Activated CD4-positive, alpha-beta T cell treated with anti-CD3 and anti-CD28 coated beads, Interleukin-2, amount 50 U/mL, for 16 hours (primary cell): ENCODE data around the gene CLEC19A.
A peak's percentile ranks its signal among the peaks of the same experiment; 100 is the strongest.
"Not testable (repeated sequence)": the region's sequence is repeated elsewhere in the genome, so short reads cannot be mapped to it uniquely, and the experiment has no call there.

Experiments
- DNase-seq: peaks from one replicate; pipeline ENCODE4 v3.0.0-alpha.2; 2020

Gene CLEC19A

DNA sequence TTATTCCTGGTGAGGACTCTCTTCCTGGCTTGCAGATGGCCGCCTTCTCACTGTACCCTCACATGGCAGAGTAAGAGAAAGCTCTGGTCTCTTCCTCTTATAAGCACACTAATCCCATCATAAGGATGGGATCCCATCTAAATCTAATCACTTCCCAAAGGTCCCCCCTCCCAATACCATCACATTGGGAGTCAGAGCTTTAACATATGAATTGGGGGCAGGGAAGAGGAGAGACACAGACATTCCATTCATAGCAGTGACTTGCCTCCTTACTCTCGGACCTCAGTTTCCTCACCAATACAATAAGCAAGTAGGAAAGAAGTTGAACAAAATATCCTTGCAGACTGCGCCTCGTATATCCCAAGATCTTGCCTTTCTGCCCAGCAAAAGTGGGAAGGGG is 1.7 kb downstream of the CLEC19A start:
- DNase-seq = no peak

DNA sequence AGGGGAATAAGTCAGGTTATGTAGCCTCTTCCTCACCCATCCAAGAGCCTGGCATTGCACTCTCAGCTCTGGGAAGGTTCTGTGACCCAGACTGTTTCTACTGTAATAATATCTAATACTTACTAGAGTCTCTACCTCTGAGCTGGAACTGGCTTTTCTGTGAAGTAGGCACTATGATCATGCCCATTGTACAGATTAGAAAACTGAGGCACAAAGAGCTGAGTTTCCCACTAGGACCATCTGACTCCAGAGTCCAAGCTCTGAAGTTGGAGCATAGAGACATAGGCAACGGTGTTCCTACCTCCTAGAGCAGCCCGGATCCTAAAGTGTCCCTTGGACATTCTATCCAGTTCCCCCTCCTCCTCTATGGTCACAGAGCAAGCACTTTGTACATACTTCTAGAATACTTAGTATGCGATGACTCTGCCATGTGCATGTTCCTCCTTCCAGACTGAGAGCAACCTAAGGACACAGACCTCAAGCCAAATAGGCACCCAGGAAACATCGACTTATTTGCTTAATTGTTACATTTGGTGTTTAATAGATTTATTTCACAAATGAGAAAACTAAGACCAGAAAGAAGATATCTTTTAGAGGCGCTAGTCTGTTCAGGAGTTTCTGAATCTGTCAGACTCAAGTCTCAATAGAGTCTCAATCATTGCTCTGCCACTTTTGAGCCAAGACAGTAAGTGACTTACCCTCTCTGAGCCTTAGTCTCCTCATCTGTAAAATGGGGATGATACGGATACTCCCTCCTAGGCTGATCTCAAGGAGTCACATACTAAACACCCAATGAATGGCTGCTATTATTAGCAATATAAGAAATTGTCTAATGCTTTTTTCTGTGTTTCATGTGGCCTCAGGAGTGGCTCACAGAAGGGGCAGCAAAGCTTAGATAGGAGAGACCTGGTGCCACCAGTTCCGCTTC is 3.6 kb downstream of the CLEC19A start:
- DNase-seq = no peak

DNA sequence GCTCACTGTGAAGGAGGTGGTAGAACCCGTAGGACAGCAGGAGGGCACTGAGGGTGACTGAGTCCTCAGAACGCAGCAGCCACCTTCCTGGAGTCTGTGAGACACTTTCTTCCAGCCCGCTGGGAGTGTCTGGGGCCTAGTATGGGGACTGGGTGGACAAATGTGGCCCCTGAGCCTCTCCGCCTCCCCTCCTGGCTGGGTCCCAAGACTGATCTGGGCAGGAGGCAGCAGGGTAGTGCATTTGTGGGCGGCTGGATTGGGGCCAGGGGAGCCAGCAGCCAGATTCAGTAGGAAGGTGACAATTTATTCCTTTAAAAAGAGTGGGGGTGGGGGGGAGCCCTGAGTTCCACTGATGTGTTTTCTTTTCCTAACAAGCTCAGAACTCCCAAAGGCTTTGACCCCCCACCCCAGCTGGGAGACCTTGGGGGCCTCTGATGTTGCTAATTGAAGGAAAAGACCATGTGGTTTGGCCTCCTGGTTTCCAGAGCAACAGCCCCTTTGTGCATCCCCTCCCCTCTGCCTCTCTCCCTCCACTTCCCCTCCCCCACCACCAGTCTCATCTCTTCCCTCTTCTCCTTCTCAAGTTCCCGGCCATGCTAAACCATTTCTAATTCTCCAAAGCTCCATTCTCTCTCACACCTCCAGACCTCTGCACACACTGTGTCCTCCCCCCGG is 4.4 kb downstream of the CLEC19A start:
- DNase-seq = no peak

DNA sequence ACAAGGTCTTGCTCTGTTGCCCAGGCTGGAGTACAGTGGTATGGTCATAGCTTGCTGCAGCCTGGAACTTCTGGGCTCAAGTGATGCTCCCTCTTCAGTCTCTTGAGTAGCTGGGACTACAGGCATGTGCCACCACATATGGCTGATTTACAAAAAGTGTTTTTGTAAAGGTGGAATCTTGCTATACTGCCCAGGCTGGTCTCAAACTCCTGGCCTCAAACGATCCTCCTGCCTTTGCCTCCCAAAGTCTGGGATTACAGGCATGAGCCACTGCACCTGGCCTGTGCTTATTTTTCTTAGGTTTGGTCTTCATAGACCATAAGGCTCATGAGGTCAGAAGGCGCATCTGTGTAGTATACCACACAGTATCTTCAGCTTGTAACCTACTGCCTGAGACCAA is 5.3 kb downstream of the CLEC19A start:
- no peak for DNase-seq

DNA sequence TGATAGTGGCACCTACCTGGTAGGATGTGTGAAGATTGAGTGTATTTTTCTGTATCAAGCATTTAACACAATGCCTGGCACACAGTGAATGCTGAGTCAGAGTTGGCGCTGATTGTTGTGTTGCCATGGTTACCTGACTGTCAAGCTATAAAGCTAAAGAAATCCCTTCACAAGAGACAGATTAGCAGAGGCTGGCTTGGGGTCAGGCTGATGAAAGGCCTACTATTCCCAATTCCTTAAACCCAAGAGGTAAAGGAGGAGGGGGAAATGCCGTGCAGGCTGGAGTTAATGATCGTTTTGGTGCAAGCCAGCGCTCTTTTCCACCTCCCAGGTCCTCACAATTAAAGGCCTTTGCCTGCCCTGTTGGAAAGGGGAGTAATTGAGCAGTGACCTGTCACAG is 5.9 kb downstream of the CLEC19A start:
- peak; percentile 18 for DNase-seq

DNA sequence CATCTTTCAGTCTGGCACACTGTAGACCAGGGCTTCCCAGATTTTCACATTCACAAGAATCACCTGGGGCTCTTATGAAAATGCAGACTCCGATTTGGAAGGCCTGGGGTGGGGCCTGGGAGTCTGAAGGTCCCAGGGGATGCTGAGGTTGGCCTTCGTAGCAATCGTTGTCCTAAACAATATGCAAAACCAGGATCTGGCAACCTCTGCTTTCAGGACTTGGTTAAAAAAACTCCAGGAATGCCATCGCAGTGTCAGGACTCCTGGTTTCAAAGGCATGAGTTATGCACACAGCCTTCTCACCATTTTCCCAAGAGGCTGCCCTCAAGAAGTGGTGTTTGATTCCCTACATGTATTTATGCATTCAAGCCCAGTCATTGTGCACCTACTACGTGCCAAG is 6.7 kb downstream of the CLEC19A start:
- DNase-seq = no peak

DNA sequence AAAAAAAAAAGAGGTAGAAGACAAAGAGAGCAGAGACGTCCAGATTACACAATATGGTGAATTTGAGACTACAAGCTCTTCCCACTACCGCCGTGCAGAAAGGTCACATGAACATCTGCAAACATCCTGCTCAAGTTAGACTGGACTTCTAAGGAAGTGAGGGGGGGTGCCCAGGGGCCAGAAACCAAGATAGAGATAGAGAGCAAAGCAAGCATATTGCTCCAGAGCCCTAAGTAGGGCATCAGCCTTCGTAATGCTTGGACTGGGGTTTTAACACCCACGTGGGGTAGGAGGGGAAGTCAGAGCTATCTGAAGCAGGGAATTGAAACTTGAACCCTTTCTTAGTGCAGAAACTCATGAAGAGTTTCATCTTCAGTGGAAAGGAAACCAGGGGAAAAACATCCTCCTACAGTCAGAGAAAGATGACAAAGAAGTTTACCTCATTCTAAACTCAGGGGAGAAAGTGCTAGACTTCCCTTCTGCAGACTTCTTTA is 8.7 kb downstream of the CLEC19A start:
- peak; percentile 29 for DNase-seq

DNA sequence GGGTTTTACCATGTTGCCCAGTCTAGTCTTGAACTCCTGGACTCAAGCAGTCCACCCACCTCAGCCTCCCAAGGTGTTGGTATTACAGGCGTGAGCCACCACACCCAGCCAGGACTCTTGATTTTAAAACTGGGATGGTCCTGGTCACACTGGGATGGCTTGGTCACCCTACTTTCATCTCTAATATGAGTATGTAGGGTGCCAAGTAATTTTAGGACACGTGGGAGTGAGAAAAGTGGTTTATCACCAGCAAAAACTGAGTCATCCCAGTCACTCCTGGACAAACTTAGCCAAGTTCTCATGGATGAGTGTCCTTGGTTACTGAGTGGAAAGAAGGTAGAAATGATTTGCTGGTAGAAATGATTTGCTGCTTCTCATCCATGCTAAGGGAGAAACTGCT is 9.9 kb downstream of the CLEC19A start:
- DNase-seq = peak; percentile 8

DNA sequence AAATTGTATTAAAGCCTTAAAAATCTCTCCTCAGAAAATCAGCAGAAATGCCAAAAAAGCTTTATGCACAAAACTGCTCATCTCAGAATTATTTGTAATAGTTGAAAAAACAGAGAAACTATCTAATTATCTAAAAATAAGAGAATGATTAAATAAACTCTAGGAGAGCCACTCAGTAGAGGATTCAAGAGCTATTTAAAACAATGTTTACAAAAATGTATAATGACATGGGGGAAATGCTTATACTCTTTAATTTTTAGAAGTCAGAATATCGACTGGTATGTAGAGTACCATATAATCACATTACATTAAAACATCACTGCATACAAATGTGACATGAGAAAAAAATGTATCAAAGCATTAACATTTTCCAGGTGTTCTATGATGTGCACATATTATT is 11.9 kb downstream of the CLEC19A start:
- DNase-seq = no peak

DNA sequence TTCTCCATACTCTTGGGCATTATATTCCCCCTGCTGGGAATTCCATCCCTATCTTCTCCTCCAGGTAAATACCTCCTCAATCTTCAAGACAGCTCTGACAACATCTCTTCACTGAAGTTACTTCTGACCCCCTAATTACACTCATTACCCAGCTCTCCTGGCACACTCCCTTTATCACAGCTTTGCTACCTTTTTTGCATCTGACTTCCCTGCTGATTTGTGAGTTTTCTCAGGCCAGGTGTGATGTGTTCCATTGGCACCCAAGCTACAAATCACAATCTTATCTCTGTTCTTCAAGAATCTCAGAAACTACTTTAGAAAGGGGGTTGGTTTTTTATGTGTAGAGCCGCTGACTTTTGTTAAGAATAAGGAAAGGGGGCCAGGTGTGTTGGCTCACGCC is 14.0 kb downstream of the CLEC19A start:
- no peak for DNase-seq

DNA sequence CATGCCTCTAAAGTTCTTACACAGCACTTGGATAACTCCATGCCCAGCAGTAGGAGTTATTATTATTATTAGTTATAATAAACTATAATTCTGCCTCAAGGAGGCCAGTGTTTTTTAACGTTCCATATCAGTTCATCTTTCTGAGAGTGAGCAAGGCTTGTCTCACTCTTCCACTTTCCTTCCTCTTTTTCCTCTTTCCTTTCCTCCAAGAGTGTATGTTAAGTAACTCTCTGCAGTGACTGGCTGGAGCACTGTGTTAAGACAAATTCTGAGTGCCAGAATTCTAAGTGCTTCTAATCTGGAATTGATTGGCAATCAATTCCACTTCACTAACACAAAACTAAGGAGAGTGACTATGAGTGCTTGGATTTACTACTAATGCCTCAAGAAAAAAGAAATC is 16.4 kb downstream of the CLEC19A start:
- no peak for DNase-seq

DNA sequence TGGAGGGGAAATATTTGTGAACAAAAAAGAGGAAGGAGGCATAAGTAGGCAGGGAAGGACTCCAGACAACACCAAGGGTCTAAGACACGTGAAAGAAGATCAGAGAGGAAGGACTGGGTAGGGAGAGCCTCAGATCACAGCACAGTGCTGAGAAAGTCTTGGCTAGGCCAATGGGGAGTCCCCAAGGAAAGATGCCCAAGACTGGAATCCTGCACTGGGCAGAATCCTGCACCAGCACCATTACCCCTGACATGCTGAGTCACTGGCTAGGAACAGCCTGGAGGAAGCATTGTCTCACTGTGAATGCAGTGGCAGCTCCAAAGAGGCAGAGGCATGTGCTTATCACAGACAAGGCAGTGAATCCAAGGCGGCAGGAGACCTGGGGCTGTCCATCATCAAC is 19.2 kb downstream of the CLEC19A start:
- DNase-seq = no peak

DNA sequence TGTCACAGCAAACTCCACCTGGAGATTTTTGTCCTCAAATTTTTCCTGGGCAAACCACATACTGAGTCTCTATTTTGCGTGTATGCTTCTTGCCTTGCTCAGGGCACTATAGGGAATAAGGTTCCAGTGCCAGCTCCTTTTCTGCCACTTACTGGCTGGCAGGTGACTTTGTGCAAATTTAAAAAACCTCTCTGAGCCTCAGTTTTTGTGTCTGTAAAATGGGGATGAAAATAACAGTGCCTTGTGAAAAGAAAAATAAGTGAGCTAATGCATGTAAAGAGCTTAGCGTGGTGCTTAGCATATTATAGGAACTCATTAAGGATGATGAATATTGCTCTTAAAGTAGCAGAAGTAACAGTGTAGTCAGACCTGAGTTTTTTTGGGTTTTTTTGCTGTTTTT is 19.9 kb downstream of the CLEC19A start:
- DNase-seq = no peak

DNA sequence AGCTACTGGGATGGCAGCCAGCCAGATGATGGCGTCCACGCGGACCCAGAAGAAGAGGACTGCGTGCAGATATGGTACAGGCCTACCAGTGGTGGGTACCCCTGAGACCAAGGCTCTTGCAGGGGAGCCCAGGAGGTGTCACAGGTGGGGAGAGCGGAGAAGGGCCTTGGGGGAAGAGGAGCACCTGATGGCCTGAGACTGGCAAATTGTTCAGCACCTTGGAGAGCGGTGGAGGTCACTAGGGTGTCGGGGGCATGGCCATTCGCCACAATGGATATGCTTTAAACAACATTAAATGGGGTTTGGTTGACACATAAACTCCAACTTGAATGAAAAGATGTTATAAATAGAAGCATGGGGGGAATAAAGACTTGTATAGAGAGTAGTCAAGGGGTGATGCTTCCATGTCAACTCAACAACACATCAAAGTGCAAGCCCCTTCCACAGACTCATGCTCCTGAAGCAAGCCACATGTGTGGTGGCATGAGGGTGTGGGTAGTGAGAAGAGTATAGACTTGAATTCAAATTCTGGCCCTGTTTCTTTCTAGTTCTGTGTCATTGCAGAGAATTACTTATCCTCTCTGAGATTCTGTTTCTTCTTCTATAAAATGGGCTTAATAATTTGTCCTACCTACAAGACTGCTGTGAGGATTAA is 22.2 kb downstream of the CLEC19A start:
- DNase-seq = no peak

DNA sequence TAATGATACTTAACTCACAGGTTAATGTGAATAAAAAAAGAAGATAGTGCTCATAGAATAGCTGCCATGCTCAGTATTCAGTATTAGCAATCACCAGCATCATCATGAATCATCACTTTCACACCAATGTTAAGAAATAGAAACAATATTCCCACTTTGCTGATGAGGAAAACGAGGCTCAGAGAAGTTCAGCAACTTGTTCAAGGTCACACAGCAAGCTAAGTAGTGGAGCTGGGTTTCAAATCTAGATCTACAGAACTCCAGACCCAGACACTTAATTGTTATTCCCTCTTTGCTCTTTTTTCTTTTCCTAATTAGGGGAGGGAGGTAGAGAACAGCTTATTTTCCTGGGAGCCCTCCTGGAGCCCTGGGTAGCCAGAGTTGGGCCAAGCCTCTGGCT is 22.9 kb downstream of the CLEC19A start:
- DNase-seq = no peak

DNA sequence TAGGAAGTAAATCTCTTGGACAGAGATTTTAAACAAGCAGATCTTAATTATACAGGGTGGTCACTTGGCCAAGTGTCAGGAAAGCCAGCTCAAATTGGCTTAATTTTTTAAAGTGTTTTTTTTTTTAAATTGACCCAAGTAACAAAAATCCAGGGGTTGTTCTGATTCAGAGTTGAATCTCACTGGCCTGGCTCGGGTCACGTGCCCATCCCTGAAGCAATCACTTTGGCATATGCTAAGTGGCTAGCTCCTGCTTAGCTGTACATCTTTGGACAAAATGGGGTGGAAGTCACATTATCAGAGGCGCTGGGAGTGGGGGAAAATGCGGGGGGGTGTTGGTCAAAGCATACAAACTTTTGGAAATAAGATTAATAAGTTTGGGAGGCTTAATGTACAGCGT is 23.6 kb downstream of the CLEC19A start:
- no peak for DNase-seq

DNA sequence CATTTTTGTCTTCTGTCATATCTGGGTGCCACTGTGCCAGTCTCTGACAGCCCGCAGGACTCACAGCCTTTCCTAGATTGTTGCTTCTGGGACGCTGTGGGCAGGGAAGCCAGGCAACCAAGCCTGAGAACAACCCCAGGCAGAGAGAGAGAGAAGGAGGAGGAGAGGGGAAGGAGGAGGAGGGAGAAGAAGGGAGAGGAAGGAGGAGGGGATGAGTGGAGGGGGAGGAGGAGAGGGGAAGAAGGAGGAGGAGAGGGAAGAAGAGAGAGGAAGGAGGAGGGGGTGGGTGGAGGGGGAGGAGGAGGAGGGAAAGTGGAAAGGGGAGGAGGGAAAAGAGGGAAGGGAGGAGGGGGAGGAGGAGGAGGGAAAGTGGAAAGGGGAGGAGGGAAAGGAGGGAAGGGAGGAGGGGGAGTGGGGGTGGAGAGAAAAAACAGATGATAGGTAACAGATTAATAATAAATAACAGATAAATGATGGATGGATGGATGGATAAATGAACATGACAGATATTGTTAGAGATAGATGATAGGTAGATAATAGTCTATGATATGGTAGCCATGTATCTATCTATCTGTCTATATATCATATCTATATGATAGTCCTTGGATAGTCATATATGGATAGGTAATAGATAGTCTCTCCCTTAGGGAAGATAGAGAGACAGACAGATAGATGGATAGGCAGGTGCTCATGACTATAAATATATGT is 29.3 kb downstream of the CLEC19A start:
- no peak for DNase-seq

DNA sequence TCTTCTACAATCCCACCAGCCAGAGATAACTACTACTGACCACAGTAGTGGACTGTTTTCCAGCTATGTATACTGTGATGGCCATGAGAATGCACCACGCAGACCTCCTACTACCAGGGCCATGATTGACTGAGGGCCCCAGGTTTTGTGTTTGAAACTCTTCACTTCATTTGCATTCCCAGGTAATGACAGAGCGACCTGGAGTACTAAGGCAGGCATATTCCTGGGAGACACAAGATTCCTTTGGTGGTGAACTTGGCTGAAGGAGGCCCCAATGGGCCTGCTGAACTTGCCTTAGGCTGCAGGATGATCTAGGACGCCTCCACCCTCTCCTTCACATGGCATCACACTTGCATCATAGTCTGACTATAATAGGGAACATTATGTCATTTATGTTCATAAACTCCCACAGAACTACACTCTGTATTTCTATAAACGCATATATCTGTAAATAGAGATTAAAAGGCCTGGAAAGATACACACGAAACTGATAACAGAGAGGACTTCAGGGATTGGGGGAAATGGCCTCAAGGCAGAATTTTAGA is 30.4 kb downstream of the CLEC19A start:
- no peak for DNase-seq

DNA sequence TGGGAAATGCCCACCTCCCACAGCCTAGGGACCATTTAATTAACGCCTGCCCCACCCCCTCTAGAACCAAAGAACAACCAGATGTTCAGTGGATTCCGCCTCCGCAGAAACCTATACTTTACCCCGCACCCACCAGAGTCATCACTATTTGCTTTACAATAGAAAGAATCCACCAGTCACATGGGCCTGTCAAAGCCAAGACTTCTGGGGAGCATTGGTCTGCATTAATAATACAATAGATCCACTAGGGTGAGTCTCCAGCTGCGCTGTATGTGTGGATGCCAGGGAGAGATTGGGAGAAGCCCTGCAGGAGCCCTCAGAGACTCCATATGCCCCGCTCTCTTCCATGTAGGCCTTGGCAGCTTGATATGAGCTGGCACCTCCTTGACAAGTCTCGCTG is 31.3 kb downstream of the CLEC19A start:
- no peak for DNase-seq

DNA sequence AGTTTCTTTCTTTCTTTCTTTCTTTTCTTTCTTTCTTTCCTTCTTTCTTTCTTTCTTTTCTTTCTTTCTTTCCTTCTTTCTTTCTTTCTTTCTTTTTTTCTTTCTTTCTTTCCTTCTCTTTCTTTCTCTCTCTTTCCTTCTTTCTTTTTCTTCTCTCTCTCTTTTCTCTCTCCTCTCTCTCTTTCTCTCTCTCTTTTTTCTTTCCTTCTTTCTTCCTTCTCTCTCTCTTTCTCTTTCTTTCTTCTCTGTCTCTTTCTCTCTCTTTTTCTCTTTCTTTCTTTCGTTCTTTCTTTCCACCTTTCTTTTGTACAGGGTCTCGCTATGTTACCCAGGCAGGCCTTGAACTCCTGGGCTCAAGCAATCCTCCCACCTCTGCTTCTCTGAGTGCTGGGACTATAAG is 35.7 kb downstream of the CLEC19A start:
- DNase-seq = not testable (repeated sequence)

DNA sequence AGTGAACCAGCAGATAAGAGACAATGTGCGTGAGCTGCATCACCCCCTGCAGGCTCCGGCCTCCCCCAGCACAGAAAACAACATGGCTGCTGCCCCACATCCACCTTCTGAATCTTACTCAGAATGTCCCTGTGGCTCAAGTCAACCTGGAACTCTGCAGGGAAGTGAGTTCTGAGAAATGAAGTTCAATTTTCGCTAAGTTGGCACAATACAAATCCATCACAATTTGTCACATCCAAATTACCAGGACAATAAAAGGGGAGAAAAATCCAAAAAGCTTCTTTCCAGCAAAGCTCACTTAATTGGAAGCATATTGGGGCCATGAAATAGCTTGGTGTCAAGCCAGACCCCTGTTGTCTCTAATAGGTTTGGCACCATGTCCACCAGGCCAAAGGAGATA is 38.1 kb downstream of the CLEC19A start:
- no peak for DNase-seq

DNA sequence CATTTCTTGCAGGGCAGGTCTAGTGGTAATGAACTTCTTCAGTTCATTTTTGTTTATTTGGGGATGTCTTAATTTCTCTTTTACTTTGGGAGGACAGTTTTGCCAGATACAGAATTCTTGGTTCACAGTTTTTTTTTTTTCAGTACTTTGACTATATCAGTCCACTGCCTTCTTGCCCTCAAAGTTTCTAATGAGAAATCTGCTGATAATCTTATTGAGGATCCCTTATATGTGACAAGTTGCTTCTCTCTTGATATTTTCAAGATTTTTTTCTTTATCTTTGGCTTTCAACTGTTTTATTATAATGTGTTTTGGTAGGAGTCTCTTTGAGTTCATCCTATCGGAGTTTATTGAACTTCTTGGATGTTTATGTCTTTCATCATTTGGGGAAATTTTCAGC is 42.8 kb downstream of the CLEC19A start:
- no peak for DNase-seq

DNA sequence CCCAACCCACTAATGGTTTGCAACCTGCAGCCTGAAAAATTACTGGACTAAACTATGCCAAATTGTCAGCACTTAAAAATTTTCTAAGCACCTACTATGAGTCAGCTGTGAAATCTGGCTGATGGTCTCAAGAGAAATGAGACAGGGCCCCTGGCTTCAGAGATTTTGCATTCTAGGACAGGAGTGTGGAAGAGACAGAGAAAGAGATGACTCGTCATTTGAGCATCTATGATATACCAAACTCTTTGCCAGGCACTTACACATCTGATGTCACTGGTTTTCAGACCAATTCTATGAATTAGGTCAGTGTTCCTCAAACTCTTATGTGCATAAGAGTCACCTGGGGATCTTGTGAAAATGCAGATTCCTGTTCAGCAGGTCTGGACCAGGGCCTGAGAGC is 44.4 kb downstream of the CLEC19A start:
- no peak for DNase-seq
